Measurements from ENCODE around the gene AHI1.

Gene AHI1

GRCh38 chr6:135497412-135498184, at the start of gene AHI1:
TSS of gene AHI1 (minus strand) at chr6:135497740. CDS start at chr6:135492237, 5,503 bp downstream.
- DNase-seq (ENCODE audit: low read depth in 1 of 2, low spot score in 1 of 2): peak; percentile 75 to 86

DNA sequence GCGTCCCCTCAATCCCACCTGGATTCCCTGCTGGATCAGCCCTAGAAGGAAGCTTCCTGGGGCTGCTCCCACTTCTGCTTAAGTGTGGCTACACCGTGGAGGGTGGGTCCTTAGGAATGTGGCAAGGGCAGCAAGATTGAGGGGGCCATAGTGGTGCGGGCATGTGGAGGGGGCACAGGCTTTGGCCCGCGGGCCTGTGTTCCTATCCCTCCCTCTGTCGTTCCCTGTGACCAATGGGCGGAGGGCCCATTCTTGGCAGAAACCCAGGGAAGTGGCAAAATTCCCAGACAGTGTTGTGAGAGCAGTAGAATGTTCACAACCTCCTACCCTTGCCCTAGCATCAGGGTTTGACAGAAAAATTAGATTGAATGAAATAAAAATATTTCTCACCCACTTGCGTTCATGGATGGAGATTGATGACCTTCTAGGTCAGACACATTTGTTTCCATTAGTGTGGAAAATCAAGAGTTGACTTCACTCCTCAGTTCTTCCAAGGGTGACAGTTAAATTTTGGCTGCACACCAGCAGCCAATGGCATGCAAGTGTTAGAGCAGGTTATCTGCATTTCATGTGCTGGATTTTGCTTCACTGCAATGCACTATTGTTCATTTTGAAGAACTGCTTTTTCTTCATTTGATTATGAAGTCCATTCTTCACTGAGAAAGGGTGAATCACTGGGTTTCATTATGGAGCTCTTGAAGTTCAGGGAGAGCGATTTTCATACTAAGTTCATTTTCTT, 49.3 kb upstream of the AHI1 start:
- DNase-seq (ENCODE audit: low read depth in 1 of 2, low spot score in 1 of 2): no peak

DNA sequence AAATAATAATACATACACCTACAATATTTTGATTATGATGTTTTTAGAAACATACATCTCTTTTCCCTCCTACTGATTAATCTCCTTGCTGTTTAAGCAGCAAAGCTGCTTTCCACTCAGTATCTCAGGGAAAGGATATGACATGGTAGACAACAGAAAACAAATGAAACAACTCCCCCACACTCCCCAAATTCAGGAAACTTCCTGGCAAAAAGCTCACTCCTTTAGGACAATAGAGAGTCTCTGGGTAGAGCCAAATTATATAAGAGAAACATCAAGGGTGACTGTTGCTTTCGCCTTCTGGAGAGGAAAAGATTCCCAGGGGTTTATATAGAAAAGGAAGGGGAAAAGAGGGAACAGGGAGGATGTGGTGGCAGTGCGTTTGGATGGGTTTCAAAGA, 48.7 kb upstream of the AHI1 start:
- DNase-seq (ENCODE audit: low read depth in 1 of 2, low spot score in 1 of 2): no peak

- no peak for DNase-seq (ENCODE audit: low read depth in 1 of 2, low spot score in 1 of 2)
Measured at GRCh38 chr6:135540207-135540840, 42.8 kb upstream of the AHI1 start.

GRCh38 chr6:135537741-135538301, 40.3 kb upstream of the AHI1 start:
- DNase-seq (ENCODE audit: low read depth in 1 of 2, low spot score in 1 of 2): no peak

- DNase-seq (ENCODE audit: low read depth in 1 of 2, low spot score in 1 of 2): no peak
Measured at GRCh38 chr6:135535989-135536414, 38.5 kb upstream of the AHI1 start.

DNA sequence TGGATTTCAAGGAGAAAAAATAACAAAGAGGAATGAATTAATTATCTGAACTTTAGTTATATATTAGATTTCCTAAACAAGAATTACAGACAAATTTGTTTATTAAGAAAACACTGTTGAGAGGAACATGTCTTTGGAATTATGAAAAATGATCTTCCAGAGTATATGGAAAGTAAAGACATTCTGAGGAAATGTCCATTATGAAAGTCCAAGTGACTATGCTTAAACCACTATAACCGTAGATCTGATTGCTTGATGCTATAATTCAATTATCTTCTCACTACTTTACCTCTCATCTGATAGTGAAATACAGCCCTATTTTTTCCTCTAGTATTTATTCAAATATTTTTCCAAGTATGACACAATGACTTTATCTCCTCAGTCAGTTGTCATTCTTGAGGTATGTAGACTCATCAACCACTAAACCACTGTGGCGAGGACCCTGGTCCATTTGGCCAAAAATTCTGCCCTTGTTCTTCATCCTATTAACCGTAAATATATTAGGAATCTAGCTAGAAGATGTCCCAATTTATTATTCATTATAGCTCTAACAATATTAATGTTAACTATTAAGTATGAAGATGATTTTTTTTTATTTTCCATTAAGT, 37.3 kb upstream of the AHI1 start:
- no peak for DNase-seq (ENCODE audit: low read depth in 1 of 2, low spot score in 1 of 2)

- DNase-seq (ENCODE audit: low read depth in 1 of 2, low spot score in 1 of 2): no peak
Measured at GRCh38 chr6:135532559-135532958, 35.0 kb upstream of the AHI1 start.

GRCh38 chr6:135531954-135532490, 34.5 kb upstream of the AHI1 start:
- DNase-seq (ENCODE audit: low read depth in 1 of 2, low spot score in 1 of 2): no peak

- DNase-seq (ENCODE audit: low read depth in 1 of 2, low spot score in 1 of 2): no peak
Measured at GRCh38 chr6:135530113-135530512, 32.6 kb upstream of the AHI1 start.

- DNase-seq (ENCODE audit: low read depth in 1 of 2, low spot score in 1 of 2): no peak
Measured at GRCh38 chr6:135527960-135528249, 30.4 kb upstream of the AHI1 start.

DNA sequence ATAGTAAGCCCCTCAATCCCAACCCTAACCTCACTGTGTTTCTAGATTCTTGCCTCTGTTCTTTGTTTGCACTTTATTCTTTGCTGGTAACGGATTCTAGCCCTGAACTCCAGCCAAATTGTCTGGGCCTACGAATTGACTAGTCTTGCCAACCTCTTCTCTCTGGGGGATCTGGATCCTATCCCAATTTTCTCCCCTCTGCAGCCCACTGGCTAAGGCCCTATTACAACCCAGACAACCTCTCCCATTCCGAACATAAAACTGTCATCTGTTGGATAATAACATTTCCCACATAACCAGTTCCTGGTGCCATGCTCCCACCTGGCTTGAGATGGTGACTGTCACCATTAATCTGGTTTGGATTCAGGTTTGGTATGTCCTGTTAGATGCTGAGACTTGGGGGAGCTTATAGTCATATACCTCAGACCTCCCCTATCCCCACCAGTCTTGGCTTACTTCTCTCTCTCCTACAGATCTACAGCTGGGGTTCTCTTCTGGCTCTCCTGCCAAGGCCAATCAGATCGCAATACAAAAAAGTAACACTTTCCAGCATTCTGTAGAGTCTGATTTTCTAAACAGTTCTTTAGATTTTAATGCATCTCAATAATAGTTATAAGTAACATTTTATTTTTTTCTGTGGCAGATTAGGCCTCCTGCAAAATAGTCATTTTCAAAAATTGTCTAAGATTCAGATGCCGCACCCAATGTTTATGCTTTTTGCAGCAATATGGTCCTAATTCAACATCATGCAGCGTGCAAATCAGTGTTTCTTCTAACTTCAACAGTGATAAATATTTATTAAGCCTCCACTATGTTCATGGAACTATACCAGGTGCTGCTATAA, 29.8 kb upstream of the AHI1 start:
- DNase-seq (ENCODE audit: low read depth in 1 of 2, low spot score in 1 of 2): no peak

- DNase-seq (ENCODE audit: low read depth in 1 of 2, low spot score in 1 of 2): no peak
Measured at GRCh38 chr6:135525594-135525993, 28.1 kb upstream of the AHI1 start.

- no peak for DNase-seq (ENCODE audit: low read depth in 1 of 2, low spot score in 1 of 2)
Measured at GRCh38 chr6:135522965-135523692, 25.6 kb upstream of the AHI1 start.

DNA sequence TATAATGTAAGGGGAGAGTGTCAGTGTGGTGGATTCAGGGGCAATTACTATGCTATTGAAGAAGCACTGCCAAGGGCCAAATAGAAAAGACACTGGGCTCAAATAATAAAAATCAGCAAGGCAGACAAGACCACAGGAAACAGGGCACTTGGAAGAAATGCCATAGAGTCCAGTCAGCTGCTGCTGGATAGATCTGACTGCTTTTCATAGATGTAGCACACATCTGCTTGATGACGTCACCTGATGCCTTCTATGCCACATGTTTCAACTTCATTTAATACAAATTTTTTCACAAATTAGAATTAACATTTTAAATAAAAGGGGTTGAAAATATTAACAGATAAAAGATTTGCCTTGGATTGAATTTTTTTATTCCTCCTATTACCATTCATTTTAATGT, 23.9 kb upstream of the AHI1 start:
- no peak for DNase-seq (ENCODE audit: low read depth in 1 of 2, low spot score in 1 of 2)

DNA sequence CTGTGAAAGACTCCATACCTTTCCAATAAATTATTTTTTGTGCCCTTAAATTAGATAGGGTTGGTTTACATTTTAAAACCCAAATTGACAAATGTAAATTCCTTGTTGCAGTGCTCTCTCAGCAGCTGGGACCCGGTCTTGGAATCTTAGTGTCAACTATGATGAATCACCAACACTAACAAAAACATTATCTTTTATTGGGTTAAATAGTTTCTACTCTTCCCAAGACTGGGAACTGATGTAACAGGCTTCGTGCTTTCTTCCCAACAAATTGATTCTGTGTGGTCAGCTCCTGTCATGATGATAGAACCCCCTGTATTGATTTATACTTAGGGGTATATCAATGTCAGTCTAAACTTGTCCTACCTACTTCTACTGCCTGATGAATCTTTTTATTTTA, 23.2 kb upstream of the AHI1 start:
- DNase-seq (ENCODE audit: low read depth in 1 of 2, low spot score in 1 of 2): no peak

- no peak for DNase-seq (ENCODE audit: low read depth in 1 of 2, low spot score in 1 of 2)
Measured at GRCh38 chr6:135519348-135519747, 21.8 kb upstream of the AHI1 start.

DNA sequence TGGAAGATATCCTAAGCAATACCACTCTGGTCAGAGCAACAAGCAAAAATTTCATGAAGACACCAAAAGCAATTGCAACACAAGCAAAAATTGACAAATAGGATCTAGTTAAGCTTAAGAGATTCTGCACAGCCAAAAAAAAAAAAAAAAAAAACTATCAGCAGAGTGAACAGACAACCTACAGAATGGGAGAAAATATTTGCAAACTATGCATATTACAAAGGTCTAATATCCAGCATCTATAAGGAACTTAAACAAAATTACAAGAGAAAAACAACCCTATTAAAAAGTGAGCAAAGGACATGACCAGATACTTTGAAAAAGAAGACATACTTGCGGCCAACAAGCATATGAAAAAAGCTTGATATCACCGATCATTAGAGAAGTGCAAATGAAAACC, 20.0 kb upstream of the AHI1 start:
- DNase-seq (ENCODE audit: low read depth in 1 of 2, low spot score in 1 of 2): no peak

DNA sequence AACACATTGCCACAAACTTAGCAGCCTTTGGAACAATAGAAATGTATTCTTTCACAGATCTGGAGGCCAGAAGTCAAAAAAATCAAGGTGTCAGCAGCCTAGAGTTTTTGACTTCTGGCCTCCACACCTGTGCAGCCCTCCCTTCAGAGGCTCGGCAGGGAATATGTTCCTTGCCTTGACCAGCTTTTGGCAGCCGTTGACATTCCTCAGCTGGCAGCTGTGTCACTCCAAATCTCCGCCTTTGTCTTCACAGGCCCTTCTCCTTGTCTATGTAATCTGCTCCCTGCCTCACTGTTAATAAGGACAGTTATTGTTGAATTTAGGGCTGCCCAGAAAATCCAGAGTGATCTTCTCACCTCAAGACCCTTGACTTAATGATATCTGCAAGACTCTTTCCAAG, 17.2 kb upstream of the AHI1 start:
- DNase-seq (ENCODE audit: low read depth in 1 of 2, low spot score in 1 of 2): no peak
